NB4 (cell line): ENCODE results near the gene SLC22A31.

Experiments
- DNase-seq: peaks from one replicate; pipeline ENCODE4 v3.0.0; 2010; ENCODE audit warnings: low read depth
- H3K4me3 ChIP-seq: one replicate; pipeline ENCODE4 v1.5.1; 2011; ENCODE audit warnings: mild to moderate bottlenecking, low read depth, low read length, moderate library complexity
- CTCF ChIP-seq: IDR thresholded peaks from one replicate; pipeline ENCODE4 v1.5.1; 2012; ENCODE audit warnings: low read depth, low read length
- MAX ChIP-seq: IDR thresholded peaks from 2 replicates; pipeline ENCODE4 v1.6.1; 2011; ENCODE audit warnings: low read depth, low read length
- MYC ChIP-seq: IDR thresholded peaks from 2 replicates; pipeline ENCODE4 v1.6.1; 2011; ENCODE audit warnings: low read depth, low read length
- POLR2A ChIP-seq: IDR thresholded peaks from 2 replicates; pipeline ENCODE4 v1.6.1; 2011; ENCODE audit warnings: mild to moderate bottlenecking; ENCODE audit not compliant: insufficient read length; ENCODE audit errors: extremely low read depth

Gene SLC22A31

GRCh38 chr16:89232107-89232506, 31.8 kb upstream of the SLC22A31 start:
- TF ChIP-seq POLR2A: no peak
- no peak for TF ChIP-seq CTCF
- TF ChIP-seq MYC: no peak
- no peak for TF ChIP-seq MAX
- no peak overlapping the region for H3K4me3 ChIP-seq
- DNase-seq: no peak

GRCh38 chr16:89230255-89230654, 29.9 kb upstream of the SLC22A31 start:
- DNase-seq: no peak
- TF ChIP-seq CTCF (no peak), MAX (no peak), MYC (no peak)
- H3K4me3 ChIP-seq: no peak overlapping the region

- no peak overlapping the region for H3K4me3 ChIP-seq
- no peak for TF ChIP-seq POLR2A
- no peak for TF ChIP-seq MYC
- TF ChIP-seq MAX: no peak
- no peak for TF ChIP-seq CTCF
- no peak for DNase-seq
Measured at GRCh38 chr16:89224665-89225064, 24.3 kb upstream of the SLC22A31 start.

GRCh38 chr16:89222931-89223330, 22.6 kb upstream of the SLC22A31 start:
- TF ChIP-seq MAX: no peak
- TF ChIP-seq MYC: no peak
- TF ChIP-seq POLR2A: no peak
- no peak for TF ChIP-seq CTCF
- no peak for DNase-seq
- H3K4me3 ChIP-seq: no peak overlapping the region

GRCh38 chr16:89221604-89222003, 21.3 kb upstream of the SLC22A31 start:
- DNase-seq: no peak
- no peak overlapping the region for H3K4me3 ChIP-seq
- TF ChIP-seq MYC (no peak), POLR2A (no peak), CTCF (no peak), MAX (no peak)

- DNase-seq: no peak
- H3K4me3 ChIP-seq: no peak overlapping the region
- TF ChIP-seq CTCF (no peak), MAX (no peak), POLR2A (no peak), MYC (no peak)
Measured at GRCh38 chr16:89219365-89219764, 19.0 kb upstream of the SLC22A31 start.
